PFSK-1 (cell line): ENCODE data around the gene STX2.

Source experiments
- FOXP2 ChIP-seq: optimal IDR thresholded peaks from 2 replicates; pipeline ENCODE3; 2011; ENCODE audit warnings: borderline replicate concordance, control low read depth, inconsistent platforms; ENCODE audit not compliant: insufficient read depth; ENCODE audit errors: extremely low read length, extremely low read depth
- POLR2AphosphoS5 ChIP-seq: IDR thresholded peaks from 2 replicates; pipeline ENCODE4 v1.6.1; 2012; ENCODE audit warnings: low read depth, mild to moderate bottlenecking, control low read depth, low read length, moderate library complexity
- SIN3A ChIP-seq: IDR thresholded peaks from 2 replicates; pipeline ENCODE4 v1.6.1; 2012; ENCODE audit warnings: mild to moderate bottlenecking, low read length, moderate library complexity, borderline replicate concordance; ENCODE audit not compliant: insufficient read depth
- TAF1 ChIP-seq: IDR thresholded peaks from 2 replicates; pipeline ENCODE4 v1.6.1; 2012; ENCODE audit warnings: low read length, control low read depth, borderline replicate concordance; ENCODE audit not compliant: insufficient read depth
- TF ChIP-seq, protein P1 (sequence below), 2 experiments: IDR thresholded peaks; 2 replicates each; pipeline versions ENCODE4 v1.6.1 to v1.8.0; 2011 to 2012; ENCODE audit warnings: low read depth in 2 of 2, low read length in 2 of 2, control low read depth in 1 of 2, inconsistent platforms in 1 of 2, mild to moderate bottlenecking in 1 of 2, moderate library complexity in 1 of 2; ENCODE audit not compliant: insufficient read depth in 1 of 2

STX2 gene

DNA sequence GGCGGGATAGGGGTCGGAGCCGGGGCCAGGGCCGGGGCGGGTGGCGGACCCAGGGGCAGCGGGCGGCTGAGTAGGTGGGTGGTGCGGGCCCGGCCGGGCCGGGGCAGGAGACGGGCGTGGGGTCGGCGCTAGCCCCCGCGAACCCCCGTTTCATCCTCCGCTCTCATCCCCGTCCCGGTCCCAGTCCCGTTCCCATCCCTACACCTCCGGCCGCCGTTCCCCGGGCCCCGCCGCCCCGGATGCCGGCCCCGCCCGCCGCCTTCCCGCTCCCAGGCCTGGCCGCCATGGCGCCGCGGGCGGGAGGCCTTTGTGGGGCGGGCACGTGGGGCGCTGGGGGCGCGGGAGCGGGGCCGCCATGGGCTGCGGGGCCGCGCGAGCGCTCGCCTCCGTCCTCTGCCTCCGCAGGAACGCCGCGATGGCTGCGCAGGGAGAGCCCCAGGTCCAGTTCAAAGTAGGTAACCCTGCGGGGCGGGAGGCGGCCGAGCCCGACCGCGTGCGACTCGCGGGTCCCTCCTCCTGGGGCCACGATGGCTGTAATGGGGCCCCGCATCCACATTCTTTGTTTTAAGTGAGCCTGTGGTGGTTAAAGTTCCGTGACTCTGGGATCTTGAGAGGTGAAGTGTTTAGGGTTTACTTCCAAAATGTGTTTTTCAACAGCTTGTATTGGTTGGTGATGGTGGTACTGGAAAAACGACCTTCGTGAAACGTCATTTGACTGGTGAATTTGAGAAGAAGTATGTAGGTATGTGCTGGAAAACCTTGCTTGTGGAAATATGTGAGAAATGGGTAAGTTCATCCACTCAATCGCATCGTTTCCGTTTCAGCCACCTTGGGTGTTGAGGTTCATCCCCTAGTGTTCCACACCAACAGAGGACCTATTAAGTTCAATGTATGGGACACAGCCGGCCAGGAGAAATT is 33.4 kb upstream of the STX2 start:
- no peak for TF ChIP-seq TAF1
- no peak for TF ChIP-seq POLR2AphosphoS5
- TF ChIP-seq, protein P1, sequence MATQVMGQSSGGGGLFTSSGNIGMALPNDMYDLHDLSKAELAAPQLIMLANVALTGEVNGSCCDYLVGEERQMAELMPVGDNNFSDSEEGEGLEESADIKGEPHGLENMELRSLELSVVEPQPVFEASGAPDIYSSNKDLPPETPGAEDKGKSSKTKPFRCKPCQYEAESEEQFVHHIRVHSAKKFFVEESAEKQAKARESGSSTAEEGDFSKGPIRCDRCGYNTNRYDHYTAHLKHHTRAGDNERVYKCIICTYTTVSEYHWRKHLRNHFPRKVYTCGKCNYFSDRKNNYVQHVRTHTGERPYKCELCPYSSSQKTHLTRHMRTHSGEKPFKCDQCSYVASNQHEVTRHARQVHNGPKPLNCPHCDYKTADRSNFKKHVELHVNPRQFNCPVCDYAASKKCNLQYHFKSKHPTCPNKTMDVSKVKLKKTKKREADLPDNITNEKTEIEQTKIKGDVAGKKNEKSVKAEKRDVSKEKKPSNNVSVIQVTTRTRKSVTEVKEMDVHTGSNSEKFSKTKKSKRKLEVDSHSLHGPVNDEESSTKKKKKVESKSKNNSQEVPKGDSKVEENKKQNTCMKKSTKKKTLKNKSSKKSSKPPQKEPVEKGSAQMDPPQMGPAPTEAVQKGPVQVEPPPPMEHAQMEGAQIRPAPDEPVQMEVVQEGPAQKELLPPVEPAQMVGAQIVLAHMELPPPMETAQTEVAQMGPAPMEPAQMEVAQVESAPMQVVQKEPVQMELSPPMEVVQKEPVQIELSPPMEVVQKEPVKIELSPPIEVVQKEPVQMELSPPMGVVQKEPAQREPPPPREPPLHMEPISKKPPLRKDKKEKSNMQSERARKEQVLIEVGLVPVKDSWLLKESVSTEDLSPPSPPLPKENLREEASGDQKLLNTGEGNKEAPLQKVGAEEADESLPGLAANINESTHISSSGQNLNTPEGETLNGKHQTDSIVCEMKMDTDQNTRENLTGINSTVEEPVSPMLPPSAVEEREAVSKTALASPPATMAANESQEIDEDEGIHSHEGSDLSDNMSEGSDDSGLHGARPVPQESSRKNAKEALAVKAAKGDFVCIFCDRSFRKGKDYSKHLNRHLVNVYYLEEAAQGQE (IDR thresholded peaks at IDR 0.05; ENCODE audit: insufficient read depth in 1 of 2, low read depth in 2 of 2, low read length in 2 of 2), result no peak
- no peak for TF ChIP-seq SIN3A
- TF ChIP-seq FOXP2, result no peak

DNA sequence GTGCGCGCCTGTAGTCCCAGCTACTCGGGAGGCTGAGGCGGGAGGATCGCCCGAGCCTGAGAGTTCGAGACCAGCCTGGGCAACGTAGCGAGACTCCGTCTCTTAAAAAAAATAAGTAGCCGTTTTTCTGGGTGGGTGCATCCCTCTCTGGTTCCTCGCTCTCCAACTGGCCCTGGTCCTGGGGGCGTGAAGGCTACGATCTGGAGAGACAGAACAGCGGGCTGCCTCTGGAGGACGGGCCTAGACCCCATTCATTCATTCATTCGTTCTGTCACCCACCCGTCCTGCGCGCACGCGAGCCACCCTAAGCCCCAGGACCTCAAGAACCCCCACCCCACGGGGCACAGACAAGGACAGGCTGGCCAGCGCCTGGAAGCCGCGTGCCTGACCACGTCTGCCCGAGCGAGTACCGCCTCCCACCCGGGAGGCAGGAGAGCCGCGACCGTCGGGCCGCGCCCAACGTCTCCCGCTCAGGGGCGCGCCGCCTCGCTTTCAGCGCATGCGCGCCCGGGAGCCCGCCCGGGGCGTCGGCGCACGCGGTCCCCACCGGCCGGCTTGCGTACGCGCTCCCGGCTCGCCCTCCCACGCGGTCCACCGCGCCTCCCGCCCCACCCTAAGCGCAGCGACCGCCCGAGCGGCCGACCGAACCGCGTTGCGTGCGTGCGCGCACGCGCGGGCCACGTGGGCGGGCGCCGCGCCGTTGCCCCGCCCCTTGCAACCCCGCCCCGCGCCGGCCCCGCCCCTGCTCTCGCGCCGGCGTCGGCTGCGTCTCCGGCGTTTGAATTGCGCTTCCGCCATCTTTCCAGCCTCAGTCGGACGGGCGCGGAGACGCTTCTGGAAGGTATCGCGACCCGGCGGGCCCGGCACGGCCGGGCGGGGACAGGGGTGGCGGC is 32.5 kb upstream of the STX2 start, which contains the start of gene RAN:
TSS of gene RAN (plus strand) at position 781 of the 893 bp plus-strand sequence. CDS start 528 bp downstream, outside the sequence.
- TF ChIP-seq SIN3A (no peak), FOXP2 (no peak), POLR2AphosphoS5 (peak; percentile 92), TAF1 (peak; percentile 62; the same call in 1 of the 2 replicates)
- TF ChIP-seq, protein P1 (IDR thresholded peaks at IDR 0.05; ENCODE audit: insufficient read depth in 1 of 2, low read depth in 2 of 2, low read length in 2 of 2), result no peak; a peak in 1 of 4 replicates

DNA sequence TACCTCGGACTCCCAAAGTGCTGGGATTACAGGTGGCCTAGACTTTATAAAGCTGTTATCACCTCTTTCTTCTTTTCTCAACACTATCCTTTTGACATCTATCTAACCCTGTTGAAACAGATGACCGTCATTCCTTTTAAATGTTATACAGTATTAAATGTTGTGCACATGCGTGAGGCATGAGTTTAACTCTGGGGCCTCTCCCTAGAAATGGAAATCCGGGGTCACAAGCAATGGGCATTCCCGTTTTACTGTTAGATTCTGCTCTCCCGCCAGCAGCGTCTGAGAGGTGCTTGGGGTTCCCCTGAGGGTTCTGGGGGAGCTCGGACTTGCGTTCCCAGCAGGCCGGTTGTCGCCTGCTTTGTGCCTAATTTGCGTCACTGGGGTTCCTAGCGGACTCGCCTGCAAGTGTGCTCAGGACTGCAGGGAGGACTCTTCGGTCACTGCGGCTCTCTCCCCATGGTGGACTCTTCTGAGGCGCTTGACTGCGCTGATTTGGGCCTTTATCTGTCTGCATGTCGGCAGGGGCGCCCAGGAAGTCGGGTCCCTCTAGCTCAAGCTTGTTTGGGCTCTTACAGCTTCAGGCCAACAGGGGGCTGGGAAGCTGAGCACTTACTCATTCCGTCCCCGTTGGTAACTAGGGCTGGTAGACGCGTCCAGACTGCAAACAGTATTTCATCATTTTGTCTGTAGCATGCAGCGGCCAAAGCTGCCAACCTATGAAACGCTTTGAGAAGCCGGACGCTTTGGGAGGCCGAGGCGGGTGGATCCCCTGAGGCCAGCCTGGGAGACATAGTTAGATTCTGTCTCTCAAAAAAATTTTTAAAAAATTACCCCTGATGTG is 31.6 kb upstream of the STX2 start:
- no peak for TF ChIP-seq POLR2AphosphoS5
- TF ChIP-seq SIN3A, result no peak
- TF ChIP-seq TAF1, result no peak
- no peak for TF ChIP-seq FOXP2
- TF ChIP-seq, protein P1 (IDR thresholded peaks at IDR 0.05; ENCODE audit: insufficient read depth in 1 of 2, low read depth in 2 of 2, low read length in 2 of 2), result no peak

DNA sequence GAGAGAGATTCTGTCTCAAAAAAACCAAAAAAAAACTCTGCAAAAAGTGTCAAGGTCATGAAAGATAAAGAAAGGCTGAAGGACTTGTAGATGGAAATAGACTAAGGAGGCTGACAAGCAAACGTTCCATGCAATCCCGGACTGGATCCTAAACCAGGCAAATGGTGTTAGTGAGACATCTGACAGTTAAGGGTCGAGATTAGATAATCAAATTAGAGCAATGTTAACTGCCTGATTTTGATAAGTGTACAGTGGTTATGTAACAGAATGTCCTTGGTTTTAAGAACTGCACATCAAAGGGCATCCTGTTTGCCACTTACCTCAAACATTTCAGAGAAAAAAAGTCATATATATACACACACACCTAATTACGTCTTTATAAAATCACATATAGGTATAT is 29.4 kb upstream of the STX2 start:
- TF ChIP-seq, protein P1 (IDR thresholded peaks at IDR 0.05; ENCODE audit: insufficient read depth in 1 of 2, low read depth in 2 of 2, low read length in 2 of 2), result no peak
- no peak for TF ChIP-seq FOXP2
- no peak for TF ChIP-seq POLR2AphosphoS5
- TF ChIP-seq SIN3A, result no peak
- no peak for TF ChIP-seq TAF1
